Measurements from ENCODE around the gene RUNDC3A. TPM values are rescaled to one million over a fixed set of nuclear protein-coding genes. Genes with fewer than 3 reads are reported as not detected.

Gene RUNDC3A
- total and polyA plus RNA-seq, 2 of the 13 experiments (the other 11 are each of a cell fraction or from before 2014, with no cell fraction given), result 0.25 TPM; not detected in 1

DNA sequence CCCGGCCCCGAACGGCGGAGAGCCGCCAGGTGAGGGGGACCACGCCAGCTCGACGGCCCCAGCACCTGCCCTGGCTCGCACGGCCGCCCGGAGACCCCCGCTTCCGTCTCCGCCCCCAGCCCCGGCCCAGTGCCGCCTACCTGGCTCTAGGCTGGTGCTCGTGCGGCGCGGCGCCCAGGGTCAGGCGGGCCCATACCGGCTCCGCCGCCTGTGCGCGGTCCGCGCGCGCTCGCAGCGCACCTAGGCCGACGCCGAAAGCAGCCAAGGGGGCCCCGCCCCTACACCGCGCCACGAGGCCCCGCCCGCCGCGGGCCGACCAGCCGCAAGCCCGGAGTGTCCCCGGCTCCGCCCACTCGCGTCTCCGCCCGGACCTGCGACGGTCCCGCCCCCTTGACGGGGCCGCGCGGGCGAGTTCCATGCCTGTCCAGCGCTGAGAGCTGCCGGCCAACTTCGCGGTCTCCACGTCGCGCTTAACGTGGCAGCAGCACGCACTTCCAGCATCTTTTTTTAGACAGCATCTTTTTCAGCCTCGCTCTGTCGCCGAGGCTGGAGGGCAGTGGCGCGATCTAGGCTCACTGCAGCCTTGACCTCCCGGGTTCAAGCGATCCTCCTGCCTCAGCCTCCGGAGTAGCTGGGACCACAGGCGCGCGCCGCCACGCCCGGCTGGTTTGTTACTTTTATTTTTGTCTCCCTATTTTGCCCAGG, 16.3 kb downstream of the RUNDC3A start, which contains the start of gene SLC25A39 (continued):
- TF ChIP-seq, protein P1, sequence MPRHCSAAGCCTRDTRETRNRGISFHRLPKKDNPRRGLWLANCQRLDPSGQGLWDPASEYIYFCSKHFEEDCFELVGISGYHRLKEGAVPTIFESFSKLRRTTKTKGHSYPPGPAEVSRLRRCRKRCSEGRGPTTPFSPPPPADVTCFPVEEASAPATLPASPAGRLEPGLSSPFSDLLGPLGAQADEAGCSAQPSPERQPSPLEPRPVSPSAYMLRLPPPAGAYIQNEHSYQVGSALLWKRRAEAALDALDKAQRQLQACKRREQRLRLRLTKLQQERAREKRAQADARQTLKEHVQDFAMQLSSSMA (CRISPR knock-in tag; IDR thresholded peaks at IDR 0.05), result no peak
- TF ChIP-seq ZFP36 (IDR thresholded peaks at IDR 0.05; ENCODE audit: borderline replicate concordance, low read depth, low read length, partially characterized antibody), result no peak
- TF ChIP-seq, protein P2, sequence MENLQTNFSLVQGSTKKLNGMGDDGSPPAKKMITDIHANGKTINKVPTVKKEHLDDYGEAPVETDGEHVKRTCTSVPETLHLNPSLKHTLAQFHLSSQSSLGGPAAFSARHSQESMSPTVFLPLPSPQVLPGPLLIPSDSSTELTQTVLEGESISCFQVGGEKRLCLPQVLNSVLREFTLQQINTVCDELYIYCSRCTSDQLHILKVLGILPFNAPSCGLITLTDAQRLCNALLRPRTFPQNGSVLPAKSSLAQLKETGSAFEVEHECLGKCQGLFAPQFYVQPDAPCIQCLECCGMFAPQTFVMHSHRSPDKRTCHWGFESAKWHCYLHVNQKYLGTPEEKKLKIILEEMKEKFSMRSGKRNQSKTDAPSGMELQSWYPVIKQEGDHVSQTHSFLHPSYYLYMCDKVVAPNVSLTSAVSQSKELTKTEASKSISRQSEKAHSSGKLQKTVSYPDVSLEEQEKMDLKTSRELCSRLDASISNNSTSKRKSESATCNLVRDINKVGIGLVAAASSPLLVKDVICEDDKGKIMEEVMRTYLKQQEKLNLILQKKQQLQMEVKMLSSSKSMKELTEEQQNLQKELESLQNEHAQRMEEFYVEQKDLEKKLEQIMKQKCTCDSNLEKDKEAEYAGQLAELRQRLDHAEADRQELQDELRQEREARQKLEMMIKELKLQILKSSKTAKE (CRISPR knock-in tag; IDR thresholded peaks at IDR 0.05; ENCODE audit: borderline replicate concordance), result no peak
- no peak for TF ChIP-seq ZFAT (CRISPR knock-in tag; conservative IDR thresholded peaks at IDR 0.05)
- peak; percentile 97 for TF ChIP-seq ZSCAN31 (CRISPR knock-in tag; IDR thresholded peaks at IDR 0.05; ENCODE audit: low read depth)
- no peak for TF ChIP-seq ZNF605 (CRISPR knock-in tag; IDR thresholded peaks at IDR 0.05)
- peak; percentile 45 for TF ChIP-seq TEAD3 (CRISPR knock-in tag; optimal IDR thresholded peaks at IDR 0.05; ENCODE audit: borderline replicate concordance)
- TF ChIP-seq CHD4 (IDR thresholded peaks at IDR 0.05; ENCODE audit: borderline replicate concordance, low read length), result no peak
- TF ChIP-seq RFXAP (CRISPR knock-in tag; IDR thresholded peaks at IDR 0.05; ENCODE audit: borderline replicate concordance), result peak; percentile 19; the same call in 1 of the 2 replicates
- peak; percentile 25; the same call in 1 of the 2 replicates for TF ChIP-seq ZNF543 (CRISPR knock-in tag; IDR thresholded peaks at IDR 0.05)
- no peak for TF ChIP-seq GTF2F1 (IDR thresholded peaks at IDR 0.05; ENCODE audit: low read length)
- TF ChIP-seq FOXJ3 (CRISPR knock-in tag; IDR thresholded peaks at IDR 0.05; ENCODE audit: borderline replicate concordance), result no peak
- peak; percentile 73; the same call in 1 of the 2 replicates for TF ChIP-seq POGK (CRISPR knock-in tag; conservative IDR thresholded peaks at IDR 0.05)
- peak; percentile 50 for TF ChIP-seq YY1 (IDR thresholded peaks at IDR 0.05; ENCODE audit: insufficient read depth, insufficient replicate concordance, low read depth, low read length)
- TF ChIP-seq SAFB2 (CRISPR knock-in tag; IDR thresholded peaks at IDR 0.05; ENCODE audit: borderline replicate concordance, low read depth), result peak; percentile 44; the same call in 1 of the 2 replicates
- no peak for TF ChIP-seq ELF1 (CRISPR knock-in tag; IDR thresholded peaks at IDR 0.05)
- no peak for TF ChIP-seq ZNF816 (CRISPR knock-in tag; IDR thresholded peaks at IDR 0.05; ENCODE audit: borderline replicate concordance)
- TF ChIP-seq ZNF570 (CRISPR knock-in tag; IDR thresholded peaks at IDR 0.05; ENCODE audit: borderline replicate concordance), result 0 out of 2 replicates have a peak, but pooled peaks have one; percentile 86
- TF ChIP-seq, protein P3, sequence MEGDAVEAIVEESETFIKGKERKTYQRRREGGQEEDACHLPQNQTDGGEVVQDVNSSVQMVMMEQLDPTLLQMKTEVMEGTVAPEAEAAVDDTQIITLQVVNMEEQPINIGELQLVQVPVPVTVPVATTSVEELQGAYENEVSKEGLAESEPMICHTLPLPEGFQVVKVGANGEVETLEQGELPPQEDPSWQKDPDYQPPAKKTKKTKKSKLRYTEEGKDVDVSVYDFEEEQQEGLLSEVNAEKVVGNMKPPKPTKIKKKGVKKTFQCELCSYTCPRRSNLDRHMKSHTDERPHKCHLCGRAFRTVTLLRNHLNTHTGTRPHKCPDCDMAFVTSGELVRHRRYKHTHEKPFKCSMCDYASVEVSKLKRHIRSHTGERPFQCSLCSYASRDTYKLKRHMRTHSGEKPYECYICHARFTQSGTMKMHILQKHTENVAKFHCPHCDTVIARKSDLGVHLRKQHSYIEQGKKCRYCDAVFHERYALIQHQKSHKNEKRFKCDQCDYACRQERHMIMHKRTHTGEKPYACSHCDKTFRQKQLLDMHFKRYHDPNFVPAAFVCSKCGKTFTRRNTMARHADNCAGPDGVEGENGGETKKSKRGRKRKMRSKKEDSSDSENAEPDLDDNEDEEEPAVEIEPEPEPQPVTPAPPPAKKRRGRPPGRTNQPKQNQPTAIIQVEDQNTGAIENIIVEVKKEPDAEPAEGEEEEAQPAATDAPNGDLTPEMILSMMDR (CRISPR knock-in tag; IDR thresholded peaks at IDR 0.05), result peak; percentile 22; the same call in 1 of the 2 replicates
- TF ChIP-seq ZNF780A (CRISPR knock-in tag; IDR thresholded peaks at IDR 0.05), result no peak
